HL-60 (cell line): ENCODE data around the gene CD247.

Source experiments
- CTCF ChIP-seq: IDR thresholded peaks from one replicate; pipeline ENCODE4 v1.5.1; 2011; ENCODE audit warnings: low read length, control low read depth, inconsistent platforms; ENCODE audit not compliant: insufficient read depth
- REST ChIP-seq: IDR thresholded peaks from 2 replicates; pipeline ENCODE4 v1.6.1; 2012; ENCODE audit warnings: low read depth; ENCODE audit not compliant: insufficient replicate concordance

GRCh38 chr1:167517535-167518330, 596 bp downstream of the CD247 start:
- TF ChIP-seq CTCF (no peak), REST (no peak)
